ENCODE results near the gene ARGLU1. TPM values are rescaled to one million over a fixed set of nuclear protein-coding genes. Genes with fewer than 3 reads are reported as not detected.
A peak's percentile ranks its signal among the peaks of the same experiment; 100 is the strongest.

The ARGLU1 gene
- total RNA-seq, 1 donor from 2014 or later, result 36.8 TPM

- no peak for DNase-seq (ENCODE audit: low spot score)
- intact Hi-C loops (cut with DNase I), result no loop called here
Observed at GRCh38 chr13:106555631-106556328, 12.2 kb downstream of the ARGLU1 start.

- intact Hi-C loops (cut with DNase I), result no loop called here
- DNase-seq (ENCODE audit: low spot score), result no peak
Observed at GRCh38 chr13:106551751-106552150, 16.2 kb downstream of the ARGLU1 start.

DNA sequence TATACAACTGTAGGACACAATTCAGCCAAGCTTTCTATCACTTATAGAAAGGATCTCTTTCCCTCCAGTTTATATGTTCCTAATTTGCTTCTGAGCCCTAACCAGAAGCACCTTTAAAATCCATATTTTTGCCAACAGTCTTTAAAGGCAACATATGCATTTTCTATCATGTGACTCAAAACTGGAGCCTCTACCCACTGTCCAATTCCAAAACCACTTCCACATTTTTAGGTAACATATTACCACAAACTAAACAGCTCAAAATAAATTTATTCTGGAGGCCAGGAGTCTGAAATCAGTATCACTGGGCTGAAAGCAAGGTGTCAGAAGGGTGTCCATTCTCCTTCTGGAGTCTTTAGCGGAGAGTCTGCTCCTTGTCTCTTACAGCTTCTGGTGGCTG lies 16.6 kb downstream of the ARGLU1 start:
- intact Hi-C loops (cut with DNase I), result no loop called here
- DNase-seq (ENCODE audit: low spot score), result no peak

- DNase-seq (ENCODE audit: low spot score), result no peak
- intact Hi-C loops (cut with DNase I), result no loop called here
Observed at GRCh38 chr13:106550570-106551135, 17.3 kb downstream of the ARGLU1 start.

DNA sequence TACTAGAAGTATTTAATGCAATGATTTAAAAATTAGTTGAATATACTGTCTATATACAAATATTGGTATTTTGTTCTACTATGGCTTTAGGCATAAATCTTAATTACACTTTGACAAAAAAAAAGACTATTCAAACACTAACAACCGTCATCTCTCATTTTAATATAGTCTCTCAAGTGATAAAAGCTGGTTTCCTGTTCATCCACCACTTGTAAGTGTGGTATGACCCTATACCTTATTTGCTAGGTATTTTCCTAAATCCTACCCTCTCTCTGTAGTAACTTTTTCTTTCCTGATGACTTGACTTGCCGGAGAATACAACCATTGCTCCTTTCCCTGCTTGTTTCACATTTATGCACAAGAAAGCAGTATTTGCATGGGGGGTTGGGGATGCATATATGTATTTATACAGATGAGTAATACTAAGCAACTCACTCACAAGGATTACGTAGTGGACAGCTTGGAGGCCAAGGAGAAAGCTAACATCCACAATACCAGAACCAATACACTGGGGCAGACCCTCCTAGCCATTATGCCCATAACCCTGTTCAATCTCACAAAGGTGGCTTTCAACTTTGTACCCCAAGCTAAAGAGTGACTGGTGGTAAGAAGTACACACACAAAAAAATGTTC lies 19.8 kb downstream of the ARGLU1 start:
- intact Hi-C loops (cut with DNase I), result no loop called here
- DNase-seq (ENCODE audit: low spot score), result no peak

- intact Hi-C loops (cut with DNase I), result no loop called here
- no peak for DNase-seq (ENCODE audit: low spot score)
Observed at GRCh38 chr13:106541826-106542225, 26.1 kb downstream of the ARGLU1 start.

GRCh38 chr13:106540613-106541012 lies 27.3 kb downstream of the ARGLU1 start:
- intact Hi-C loops (cut with DNase I), result no loop called here
- no peak for DNase-seq (ENCODE audit: low spot score)

DNA sequence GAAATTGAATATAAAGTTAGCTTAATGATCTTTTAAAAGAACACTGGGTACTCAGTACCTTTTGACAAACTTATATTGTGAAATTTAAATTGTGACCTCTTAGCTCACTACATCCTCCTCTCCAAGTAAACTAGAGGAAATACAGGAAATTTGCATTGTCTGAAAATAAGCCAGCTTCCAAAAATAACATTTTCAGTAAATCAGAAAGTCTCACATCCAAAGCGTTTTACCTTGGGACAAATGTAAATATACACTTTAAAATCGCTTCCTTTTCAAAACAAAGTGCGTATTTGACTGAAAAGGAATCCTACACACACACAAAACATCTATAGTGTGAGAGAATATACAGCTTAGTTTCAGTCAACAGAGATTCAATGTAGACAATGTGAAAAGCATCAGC lies 30.4 kb downstream of the ARGLU1 start:
- no peak for DNase-seq (ENCODE audit: low spot score)
- intact Hi-C loops (cut with DNase I), result loop anchor here (5.0 to 10.0 kb wide), 4 partner anchors 80 to 1965 kb away; no protein-coding TSS in a partner anchor

GRCh38 chr13:106536244-106537034 lies 31.5 kb downstream of the ARGLU1 start:
- intact Hi-C loops (cut with DNase I), result loop anchor here (5.0 to 10.0 kb wide), 4 partner anchors 81 to 1964 kb away; no protein-coding TSS in a partner anchor

GRCh38 chr13:106535552-106536243 lies 32.2 kb downstream of the ARGLU1 start, which contains the start of gene EFNB2:
Gene EFNB2 (minus strand): TSS chr13:106535662. CDS start chr13:106534964, 698 bp downstream.
- peak; percentile 92 for DNase-seq (ENCODE audit: low spot score)
- intact Hi-C loops (cut with DNase I), result loop anchor here (2.0 to 10.0 kb wide), 5 partner anchors 82 to 1963 kb away; no protein-coding TSS in a partner anchor

More at GRCh38 chr13:106536244-106537034, 31.5 kb downstream of the ARGLU1 start:
- peak; percentile 94 for DNase-seq (ENCODE audit: low spot score)

DNA sequence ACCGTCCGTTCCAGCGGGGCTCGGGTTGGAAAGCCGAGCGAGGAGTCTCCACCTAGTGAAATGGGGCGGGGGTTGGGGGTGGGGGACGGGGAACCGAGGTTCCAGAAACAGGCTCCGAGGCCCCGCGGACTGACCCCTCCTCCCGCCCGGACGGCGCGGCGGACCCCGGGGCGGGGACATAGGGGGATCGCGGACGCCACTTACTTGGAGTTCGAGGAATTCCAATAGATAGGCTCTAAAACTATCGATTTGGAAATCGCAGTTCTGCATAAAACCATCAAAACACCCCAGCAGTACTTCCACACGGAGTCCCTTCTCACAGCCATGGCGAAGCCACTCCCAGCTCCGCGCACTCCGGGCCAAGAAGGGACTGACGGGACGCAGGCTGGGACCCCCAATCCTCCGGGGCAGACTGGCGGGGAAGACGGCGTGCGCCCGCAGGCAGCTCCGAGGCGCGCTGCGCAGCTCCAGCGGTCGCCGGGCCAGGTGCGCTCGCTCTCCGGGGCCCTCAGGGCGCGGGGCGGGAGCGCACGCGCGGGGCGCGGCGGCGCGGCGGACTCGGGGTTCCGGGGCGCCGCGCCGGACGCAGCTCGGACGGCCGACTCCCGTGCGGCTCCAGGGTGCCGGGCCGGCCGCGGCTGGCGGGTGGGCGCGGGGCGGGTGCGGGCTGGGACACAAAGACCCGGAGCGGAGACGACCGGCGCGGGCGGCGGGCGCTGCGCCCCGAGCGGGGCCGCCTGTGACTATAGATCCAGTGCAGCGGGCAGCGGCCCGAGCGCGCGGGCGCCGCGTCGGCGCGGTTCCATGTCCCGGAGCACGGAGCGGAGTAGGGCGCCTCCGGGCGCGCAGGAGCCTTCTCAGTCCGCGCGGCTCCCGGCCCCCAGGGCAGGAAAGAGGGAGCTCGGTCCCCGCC lies 33.0 kb downstream of the ARGLU1 start:
- intact Hi-C loops (cut with DNase I), result loop anchor here (2.0 to 10.0 kb wide), 6 partner anchors 82 to 1963 kb away; no protein-coding TSS in a partner anchor
- peak; percentile 75 for DNase-seq (ENCODE audit: low spot score)

DNA sequence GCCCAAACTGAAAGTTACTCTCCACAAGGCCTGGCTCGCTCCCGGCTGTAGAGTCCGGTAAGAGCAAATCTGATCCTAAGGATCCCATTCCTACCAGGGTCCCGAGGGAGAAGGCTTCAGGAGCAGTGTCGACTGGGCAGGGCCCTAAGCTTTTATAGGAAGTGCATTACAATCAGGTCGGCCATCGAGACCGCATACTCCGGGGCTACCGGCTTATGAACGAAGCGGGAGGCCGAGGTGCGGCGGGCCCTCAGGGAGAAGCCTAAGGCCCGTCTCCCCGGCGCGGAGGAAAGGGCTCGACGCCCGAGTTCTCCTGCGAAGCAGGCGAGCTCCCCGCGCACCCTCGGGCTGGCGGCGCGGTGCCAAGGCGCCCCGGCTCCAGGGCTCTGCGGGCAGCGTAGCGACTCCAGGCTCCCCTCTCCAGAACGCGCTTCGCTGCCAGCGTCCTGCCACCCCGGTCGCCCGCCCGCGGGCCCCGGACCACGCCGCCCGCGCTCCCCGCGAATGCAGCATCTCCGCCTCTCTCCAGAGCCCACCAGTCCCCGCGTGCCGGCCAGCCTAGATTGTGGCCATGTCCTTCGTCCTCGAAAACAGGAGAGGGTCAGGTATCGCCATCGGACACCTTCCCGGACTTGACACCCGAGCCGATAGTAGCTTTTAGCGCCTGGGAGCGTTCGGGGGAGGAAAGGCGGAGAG lies 33.8 kb downstream of the ARGLU1 start:
- intact Hi-C loops (cut with DNase I), result loop anchor here (2.0 to 10.0 kb wide), 4 partner anchors 171 to 1749 kb away; no protein-coding TSS in a partner anchor
- peak; percentile 75 for DNase-seq (ENCODE audit: low spot score)

GRCh38 chr13:106533101-106533942 lies 34.6 kb downstream of the ARGLU1 start:
- DNase-seq (ENCODE audit: low spot score), result peak; percentile 89
- intact Hi-C loops (cut with DNase I), result loop anchor here (5.0 to 10.0 kb wide), 3 partner anchors 171 to 1749 kb away; no protein-coding TSS in a partner anchor

GRCh38 chr13:106532111-106532929 lies 35.6 kb downstream of the ARGLU1 start:
- intact Hi-C loops (cut with DNase I), result loop anchor here (5.0 to 10.0 kb wide), 3 partner anchors 172 to 1748 kb away; no protein-coding TSS in a partner anchor
- no peak for DNase-seq (ENCODE audit: low spot score)

GRCh38 chr13:106530980-106531481 lies 36.9 kb downstream of the ARGLU1 start:
- DNase-seq (ENCODE audit: low spot score), result no peak
- intact Hi-C loops (cut with DNase I), result loop anchor here (5.0 to 10.0 kb wide), 3 partner anchors 174 to 1746 kb away; no protein-coding TSS in a partner anchor

All from cardiac septum (tissue), 1 donor.